CD4-positive, alpha-beta memory T cell (primary cell): Measurements from ENCODE around the gene UBE2I. TPM values are rescaled to one million over a fixed set of nuclear protein-coding genes. Genes with fewer than 3 reads are reported as not detected.
A peak's percentile ranks its signal among the peaks of the same experiment; 100 is the strongest.

Experiments
- CTCF ChIA-PET: fragments of 350-600 bp; sonication (Branson Sonifier 250); formaldehyde crosslinking; loops from one replicate; lab custom pipeline; 2021; ENCODE audit warnings: inconsistent platforms; ENCODE audit not compliant: partially characterized antibody; lab: Charles Lee
- POLR2A ChIA-PET: fragments of 350-600 bp; sonication (Branson Sonifier 250); formaldehyde crosslinking; loops from one replicate; lab custom pipeline; 2021; ENCODE audit not compliant: partially characterized antibody; lab: Charles Lee
- DNase-seq, 5 donors: peaks; one replicate each; pipeline versions ENCODE4 v3.0.0 to v3.0.0-alpha.2; 2020 to 2022; ENCODE audit warnings: mixed read lengths in 1 of 5
- H3K27ac ChIP-seq: one replicate; pipeline ENCODE4 v1.7.0; 2013; ENCODE audit warnings: low read depth, low read length
- H3K27me3 ChIP-seq: 2 replicates; pipeline ENCODE4 v1.7.0; 2013; ENCODE audit warnings: mild to moderate bottlenecking, low read length, moderate library complexity; ENCODE audit not compliant: insufficient read depth
- H3K36me3 ChIP-seq: 2 replicates; pipeline ENCODE4 v1.7.0; 2013; ENCODE audit warnings: mild to moderate bottlenecking, low read length, moderate library complexity; ENCODE audit not compliant: insufficient read depth
- H3K4me1 ChIP-seq: 2 replicates; pipeline ENCODE4 v1.7.0; 2013; ENCODE audit warnings: mild to moderate bottlenecking, low read length, moderate library complexity; ENCODE audit not compliant: insufficient read depth
- H3K4me3 ChIP-seq, 2 donors: one replicate each; pipeline ENCODE4 v1.7.0; 2013; ENCODE audit warnings: low read length in 2 of 2, mild to moderate bottlenecking in 1 of 2
- H3K9me3 ChIP-seq, 2 donors: one replicate each; pipeline ENCODE4 v1.7.0; 2013; ENCODE audit warnings: low read length in 2 of 2, control low read depth in 1 of 2; ENCODE audit not compliant: control insufficient read depth in 1 of 2
- H3K27ac Mint-ChIP-seq, 7 donors: one replicate each; pipeline ENCODE4 v1.8.0; 2020 to 2021; ENCODE audit warnings: mixed read lengths in 7 of 7, mild to moderate bottlenecking in 6 of 7, inconsistent platforms in 3 of 7, moderate library complexity in 3 of 7
- H3K27me3 Mint-ChIP-seq, 2 donors: one replicate each; pipeline ENCODE4 v1.8.0; 2020 to 2021; ENCODE audit warnings: mixed read lengths in 2 of 2
- H3K36me3 Mint-ChIP-seq, 2 donors: one replicate each; pipeline ENCODE4 v1.8.0; 2020 to 2021; ENCODE audit warnings: mixed read lengths in 2 of 2, inconsistent platforms in 1 of 2, mild to moderate bottlenecking in 1 of 2
- H3K4me1 Mint-ChIP-seq, 4 donors: one replicate each; pipeline ENCODE4 v1.8.0; 2020 to 2021; ENCODE audit warnings: mixed read lengths in 4 of 4, mild to moderate bottlenecking in 1 of 4
- H3K4me3 Mint-ChIP-seq, 8 donors: one replicate each; pipeline ENCODE4 v1.8.0; 2020 to 2021; ENCODE audit warnings: mixed read lengths in 8 of 8, mild to moderate bottlenecking in 7 of 8, moderate library complexity in 6 of 8, inconsistent platforms in 3 of 8
- H3K9me3 Mint-ChIP-seq, 8 donors: one replicate each; pipeline ENCODE4 v1.8.0; 2020 to 2021; ENCODE audit warnings: mixed read lengths in 8 of 8, mild to moderate bottlenecking in 5 of 8, inconsistent platforms in 3 of 8, moderate library complexity in 1 of 8
- intact Hi-C: fragments of 100-400 bp; cut with micrococcal nuclease; formaldehyde crosslinking; loops from one replicate; pipeline ENCODE4 v1.15.1; 2023
- polyA plus RNA-seq, 2 donors: library from polyadenylated mRNA; unstranded; fragments of 300-500 nt; fragmentation: Illumina TruSeq; gene quantifications; one replicate each; pipeline ENCODE4 v1.2.3, GENCODE V29; 2021
- total RNA-seq, 2 experiments: library from RNA; stranded (reverse); gene quantifications; one replicate each; pipeline ENCODE4 v1.2.3, GENCODE V29; 2021

Gene UBE2I
- total and polyA plus RNA-seq, 4 experiments from 2014 or later = 100 to 177 (median 138) TPM

DNA sequence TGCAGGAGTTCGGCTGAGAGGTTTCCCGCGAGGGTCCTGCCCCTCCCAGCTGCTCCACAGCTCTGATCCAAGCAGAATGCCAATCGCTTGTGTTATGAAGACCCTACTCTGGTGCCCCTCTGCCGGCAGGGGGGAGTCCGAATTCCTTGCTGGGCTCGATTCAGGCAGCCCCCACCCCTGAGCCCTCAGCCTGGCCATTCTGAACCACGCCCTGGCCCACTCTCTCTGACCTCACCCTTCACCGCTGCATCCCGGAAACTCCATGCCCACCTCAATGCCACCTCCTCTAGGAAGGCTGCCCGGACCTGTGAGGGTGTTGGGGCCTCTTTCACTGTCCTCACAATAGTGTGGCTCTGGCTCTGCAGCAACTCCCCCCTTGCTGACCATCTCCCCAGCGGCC is 7.9 kb upstream of the UBE2I start:
- no peaks in the 10 kb centered on the region for H3K36me3 Mint-ChIP-seq
- H3K27me3 Mint-ChIP-seq = peaks cover 4 to 5% of the 10 kb centered on the region in 2 donors
- ChIA-PET CTCF (interaction anchor here (1.2 to 1.5 kb wide), 2 partner anchors 41 to 51 kb away, joined by 3 to 5 read pairs; no protein-coding TSS in a partner anchor), POLR2A (no interaction called here)
- H3K4me3 Mint-ChIP-seq = peak overlapping the region in 2 of 8 donors; percentile 37 to 61
- peaks cover 4 to 30% (median 17%) of the 10 kb centered on the region in 4 donors for H3K4me1 Mint-ChIP-seq
- H3K9me3 Mint-ChIP-seq = no peaks in the 10 kb centered on the region
- H3K27ac ChIP-seq = no peak overlapping the region
- intact Hi-C loops = loop anchor here (2.0 to 10.0 kb wide), 4 partner anchors 41 to 623 kb away; no protein-coding TSS in a partner anchor
- H3K27ac Mint-ChIP-seq = peak overlapping the region in 2 of 7 donors; percentile 29 to 52
- H3K36me3 ChIP-seq = no peaks in the 10 kb centered on the region
- H3K4me1 ChIP-seq = peaks cover 26% of the 10 kb centered on the region
- no peaks in the 10 kb centered on the region for H3K27me3 ChIP-seq
- DNase-seq = no peak
- no peak overlapping the region for H3K4me3 ChIP-seq
- no peaks in the 10 kb centered on the region for H3K9me3 ChIP-seq

DNA sequence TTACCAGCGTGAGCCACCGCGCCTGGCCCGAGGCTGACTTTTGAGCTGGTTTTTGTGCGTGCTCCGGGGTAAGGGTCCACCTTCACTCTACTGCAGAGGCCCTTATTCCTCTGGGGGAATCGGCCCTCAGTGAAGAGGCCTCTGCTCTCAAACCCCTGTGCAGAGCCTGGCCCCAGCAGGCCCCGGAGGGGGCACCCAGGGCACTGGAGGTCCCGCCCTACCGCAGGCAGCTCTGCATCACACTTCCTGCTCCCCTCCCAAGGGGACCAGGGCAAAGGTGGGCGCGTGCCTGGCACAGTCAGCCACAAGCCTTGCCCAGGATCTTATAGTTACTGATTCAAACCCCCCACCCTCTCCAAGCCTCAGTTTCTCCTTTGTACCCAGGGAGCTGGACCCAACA is 3.6 kb upstream of the UBE2I start:
- no peak overlapping the region for H3K4me3 Mint-ChIP-seq
- H3K4me1 Mint-ChIP-seq = peaks cover 11 to 46% (median 24%) of the 10 kb centered on the region in 4 donors

DNA sequence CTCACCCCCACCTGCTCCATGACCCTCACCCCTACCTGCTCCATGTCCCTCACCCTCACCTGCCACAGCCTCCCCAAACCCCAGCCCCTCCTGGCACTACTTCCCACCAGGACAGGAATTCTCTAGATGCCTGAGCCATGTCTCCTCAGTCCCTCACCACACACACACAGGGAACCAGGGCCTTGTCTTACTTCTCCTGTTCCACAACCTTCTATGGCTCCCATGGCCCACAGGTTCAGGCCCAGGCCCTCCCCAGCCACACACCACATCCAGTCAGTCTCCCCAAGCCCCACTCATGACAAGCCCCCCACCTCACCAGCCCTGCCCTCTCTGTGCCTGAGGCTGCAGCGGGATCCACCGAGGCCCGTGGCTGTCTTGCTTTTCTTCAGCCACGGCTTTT is 3.1 kb upstream of the UBE2I start:
- Histone ChIP-seq H3K27me3 (no peaks in the 10 kb centered on the region), H3K36me3 (no peaks in the 10 kb centered on the region), H3K4me3 (no peak overlapping the region), H3K4me1 (peaks cover 36% of the 10 kb centered on the region), H3K9me3 (no peaks in the 10 kb centered on the region), H3K27ac (no peak overlapping the region)
- Mint-ChIP-seq H3K4me3 (peak overlapping the region in 4 of 8 donors; percentile 10 to 66 (median 40)), H3K36me3 (peaks cover 9 to 17% of the 10 kb centered on the region in 2 donors), H3K9me3 (no peaks in the 10 kb centered on the region), H3K4me1 (peaks cover 16 to 52% (median 29%) of the 10 kb centered on the region in 4 donors), H3K27me3 (no peaks in the 10 kb centered on the region), H3K27ac (peak overlapping the region in 3 of 7 donors; percentile 63 to 89 (median 66))
- no peak for DNase-seq
- intact Hi-C loops = loop anchor here (5.0 to 10.0 kb wide), 2 partner anchors 306 to 618 kb away; partner anchors contain the start of genes CRAMP1 and IFT140
- CTCF ChIA-PET = no interaction called here
- POLR2A ChIA-PET = no interaction called here

More for the DNA sequence above, 3.6 kb upstream of the UBE2I start:
- intact Hi-C loops = loop anchor here (5.0 to 10.0 kb wide), 2 partner anchors 306 to 619 kb away; partner anchors contain the start of genes CRAMP1 and IFT140
- Mint-ChIP-seq H3K9me3 (no peaks in the 10 kb centered on the region), H3K27ac (peak overlapping the region in 2 of 7 donors; percentile 66 to 89), H3K36me3 (peaks cover 6 to 12% of the 10 kb centered on the region in 2 donors), H3K27me3 (no peaks in the 10 kb centered on the region)
- H3K36me3 ChIP-seq = no peaks in the 10 kb centered on the region
- no peaks in the 10 kb centered on the region for H3K9me3 ChIP-seq
- no peak overlapping the region for H3K4me3 ChIP-seq
- no peak for DNase-seq
- no peaks in the 10 kb centered on the region for H3K27me3 ChIP-seq
- ChIA-PET CTCF (no interaction called here), POLR2A (no interaction called here)
- peaks cover 34% of the 10 kb centered on the region for H3K4me1 ChIP-seq
- no peak overlapping the region for H3K27ac ChIP-seq

DNA sequence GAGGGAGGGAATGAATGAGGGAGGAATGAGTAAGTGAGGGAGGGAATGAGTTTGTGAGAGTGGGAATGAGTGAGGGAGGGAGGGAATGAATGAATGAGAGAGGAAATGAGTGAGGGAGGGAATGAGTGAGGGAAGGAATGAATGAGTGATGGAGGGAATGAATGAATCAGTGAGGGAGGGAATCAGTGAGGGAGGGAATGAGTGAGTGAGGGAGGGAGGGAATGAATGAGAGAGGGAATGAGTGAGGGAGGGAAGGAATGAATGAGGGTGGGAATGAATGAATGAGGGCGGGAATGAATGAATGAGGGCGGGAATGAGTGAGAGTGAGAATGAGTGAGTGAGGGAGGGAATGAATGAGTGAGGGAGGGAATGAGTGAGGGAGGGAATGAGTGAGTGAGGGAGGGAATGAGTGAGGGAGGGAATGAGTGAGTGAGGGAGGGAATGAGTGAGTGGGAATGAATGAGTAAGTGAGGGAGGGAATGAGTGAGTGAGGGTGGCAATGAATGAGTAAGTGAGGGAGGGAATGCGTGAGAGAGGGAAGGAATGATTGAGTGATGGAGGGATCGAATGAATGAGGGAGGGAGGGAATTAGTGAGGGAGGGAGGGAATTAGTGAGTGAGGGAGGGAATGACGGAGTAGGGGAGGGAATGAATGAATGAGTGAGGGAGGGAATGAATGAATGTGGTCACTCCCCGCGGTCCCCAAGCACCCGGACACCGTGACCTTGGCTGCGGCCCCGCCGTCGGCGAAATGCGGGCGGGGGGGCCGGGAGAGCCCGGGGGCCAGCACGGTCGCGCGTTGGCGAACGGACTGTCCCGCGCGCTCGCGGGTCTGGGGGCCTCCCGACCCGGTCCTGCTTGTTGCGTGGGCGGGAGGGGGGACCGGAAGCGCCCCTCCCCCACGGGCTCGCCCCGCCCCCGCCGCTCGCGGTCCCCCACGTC is 1.1 kb upstream of the UBE2I start:
- Mint-ChIP-seq H3K9me3 (no peaks in the 10 kb centered on the region), H3K27me3 (no peaks in the 10 kb centered on the region), H3K4me1 (peaks cover 18 to 56% (median 39%) of the 10 kb centered on the region in 4 donors), H3K36me3 (peaks cover 9 to 21% of the 10 kb centered on the region in 2 donors), H3K4me3 (peak overlapping the region; percentile 87 to 96 (median 90)), H3K27ac (peak overlapping the region; percentile 77 to 100 (median 99))
- intact Hi-C loops = loop anchor here (2.0 to 10.0 kb wide), 4 partner anchors 34 to 634 kb away; partner anchors contain the start of genes CRAMP1, IFT140 and MSRB1
- peak overlapping the region; percentile 100 for H3K27ac ChIP-seq
- H3K4me3 ChIP-seq = peak overlapping the region in 1 of 2 donors; percentile 85
- H3K4me1 ChIP-seq = peaks cover 48% of the 10 kb centered on the region
- ChIA-PET POLR2A (interaction anchor here (0.6 to 1.8 kb wide), 15 partner anchors 8 to 1066 kb away, joined by 3 to 22 read pairs (median 6); partner anchors contain the start of genes GNPTG, MAPK8IP3, MSRB1 and NUBP2), CTCF (no interaction called here)
- no peaks in the 10 kb centered on the region for H3K9me3 ChIP-seq
- no peak for DNase-seq
- peaks cover 6% of the 10 kb centered on the region for H3K36me3 ChIP-seq
- H3K27me3 ChIP-seq = no peaks in the 10 kb centered on the region

DNA sequence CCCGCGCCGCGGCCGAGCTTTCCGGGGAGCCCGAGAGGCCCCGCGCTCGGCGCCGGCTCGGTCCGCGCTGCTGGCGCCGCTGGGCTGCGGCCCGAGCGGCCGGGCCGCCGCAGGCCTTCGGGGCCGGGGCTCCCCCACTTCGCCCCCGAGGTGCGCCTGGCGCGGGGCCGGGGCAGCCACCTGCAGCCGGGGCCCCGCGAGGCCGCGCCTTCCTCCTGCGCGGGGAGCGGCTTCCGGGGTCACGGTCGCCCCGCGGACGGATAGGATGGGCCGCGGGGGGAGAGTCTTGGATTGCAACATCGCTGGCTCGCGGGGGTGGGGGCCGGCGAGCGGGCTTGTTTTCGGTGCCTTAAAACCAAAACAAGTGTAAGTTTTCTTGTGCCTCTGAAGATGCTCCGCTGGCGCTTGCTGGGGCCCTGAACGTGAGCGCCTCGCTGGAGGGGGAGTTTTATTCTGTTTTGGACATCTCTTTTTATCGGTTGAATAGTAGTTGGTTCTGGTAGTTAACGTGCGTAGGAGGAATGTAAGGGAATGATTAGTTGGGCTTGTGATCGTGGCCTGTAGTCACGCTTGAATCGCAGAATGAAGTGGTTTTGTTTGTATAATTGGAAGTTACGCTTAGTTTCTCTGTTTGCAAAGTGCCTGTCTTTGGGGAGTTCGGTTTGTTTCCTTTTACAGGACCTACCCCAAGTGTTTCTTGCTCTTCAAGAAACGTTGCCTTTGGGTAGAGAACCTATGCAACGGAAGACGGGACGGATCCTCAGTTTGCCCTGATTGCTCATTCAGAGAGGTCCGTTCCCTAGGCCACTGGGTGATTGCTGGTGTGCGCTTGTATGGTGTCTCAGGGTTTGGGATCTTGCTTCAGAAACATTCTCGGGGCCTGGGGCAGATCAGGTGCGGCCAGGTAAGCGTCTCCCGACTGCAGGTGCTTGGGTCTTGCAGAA is 724 bp downstream of the UBE2I start:
- Mint-ChIP-seq H3K27me3 (no peaks in the 10 kb centered on the region), H3K9me3 (no peaks in the 10 kb centered on the region), H3K4me3 (peak overlapping the region; percentile 89 to 100 (median 98)), H3K4me1 (peaks cover 15 to 39% (median 30%) of the 10 kb centered on the region in 4 donors), H3K36me3 (peaks cover 9 to 30% of the 10 kb centered on the region in 2 donors), H3K27ac (peak overlapping the region; percentile 85 to 100 (median 97))
- H3K27me3 ChIP-seq = no peaks in the 10 kb centered on the region
- H3K27ac ChIP-seq = peak overlapping the region; percentile 68
- H3K9me3 ChIP-seq = no peaks in the 10 kb centered on the region
- H3K36me3 ChIP-seq = peaks cover 22% of the 10 kb centered on the region
- peak; percentile 56 to 77 (median 62) for DNase-seq
- peaks cover 38% of the 10 kb centered on the region for H3K4me1 ChIP-seq
- CTCF ChIA-PET = no interaction called here
- POLR2A ChIA-PET = interaction anchor here (0.6 to 2.2 kb wide), 15 partner anchors 16 to 1210 kb away, joined by 3 to 22 read pairs (median 6); partner anchors contain the start of genes AMDHD2, GNPTG, MAPK8IP3 and MSRB1
- peak overlapping the region; percentile 68 to 97 for H3K4me3 ChIP-seq
- intact Hi-C loops = loop anchor here (1.0 to 10.0 kb wide), 7 partner anchors 33 to 633 kb away; partner anchors contain the start of genes CRAMP1, GNPTG, IFT140 and JPT2

DNA sequence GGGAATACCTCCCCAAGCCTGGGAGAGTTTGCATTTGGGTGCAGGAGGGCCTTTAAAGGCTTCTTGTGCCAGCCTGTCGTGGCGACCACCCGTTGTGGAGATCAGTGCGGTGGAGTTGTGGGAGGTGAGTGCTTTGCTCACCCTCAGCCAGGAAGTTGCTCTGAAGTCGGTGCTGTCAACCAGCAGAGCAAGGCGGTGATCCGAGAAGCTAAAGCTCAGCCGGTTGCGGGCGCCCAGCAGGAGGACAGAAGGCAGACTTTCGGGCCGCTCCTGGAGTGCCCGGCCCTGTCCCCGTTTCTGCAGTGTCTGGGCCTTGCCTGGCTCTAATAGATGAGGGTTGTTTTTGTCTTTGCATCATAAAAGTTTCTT is 1.4 kb downstream of the UBE2I start:
- Histone ChIP-seq H3K27me3 (no peaks in the 10 kb centered on the region), H3K4me1 (peaks cover 38% of the 10 kb centered on the region), H3K4me3 (peak overlapping the region; percentile 68 to 97), H3K36me3 (peaks cover 28% of the 10 kb centered on the region), H3K9me3 (no peaks in the 10 kb centered on the region), H3K27ac (peak overlapping the region; percentile 68)
- peak in 2 of 5 donors; percentile 35 to 60 for DNase-seq
- H3K4me1 Mint-ChIP-seq = peaks cover 15 to 39% (median 30%) of the 10 kb centered on the region in 4 donors
- peaks cover 9 to 35% of the 10 kb centered on the region in 2 donors for H3K36me3 Mint-ChIP-seq
- CTCF ChIA-PET = no interaction called here
- H3K4me3 Mint-ChIP-seq = peak overlapping the region; percentile 89 to 100 (median 98)
- H3K27me3 Mint-ChIP-seq = no peaks in the 10 kb centered on the region
- intact Hi-C loops = loop anchor here (1.0 kb wide), 1 partner anchor 367 kb away; the partner anchor contains the start of gene JPT2
- H3K9me3 Mint-ChIP-seq = no peaks in the 10 kb centered on the region
- POLR2A ChIA-PET = interaction anchor here (0.9 to 2.2 kb wide), 2 partner anchors 22 to 31 kb away, joined by 4 to 6 read pairs; no protein-coding TSS in a partner anchor
- peak overlapping the region; percentile 85 to 100 (median 97) for H3K27ac Mint-ChIP-seq
